PC-9 (cell line): Measurements from ENCODE around the gene FCHO2. TPM values are rescaled to one million over a fixed set of nuclear protein-coding genes. Genes with fewer than 3 reads are reported as not detected.

ENCODE experiments used
- BruUV-seq: library from RNA; stranded (reverse); fragments of 400-500 nt; replicated peaks from 2 replicates; lab custom pipeline; 2021; lab: Mats Ljungman, UMichigan
- CTCF ChIA-PET: fragments of 300-600 bp; sonication (Branson Sonifier 250); formaldehyde crosslinking; loops from one replicate; lab custom pipeline; 2022; ENCODE audit warnings: antibody characterized with exemption; lab: Charles Lee
- POLR2A ChIA-PET: fragments of 300-600 bp; sonication (Branson Sonifier 250); formaldehyde crosslinking; loops from one replicate; lab custom pipeline; 2022; ENCODE audit warnings: antibody characterized with exemption; ENCODE audit not compliant: unreplicated experiment; lab: Charles Lee
- DNase-seq, 2 experiments: peaks; one replicate each; pipeline versions ENCODE4 v3.0.0 to v3.0.0-alpha.2; 2015 to 2022; ENCODE audit warnings: mixed read lengths in 1 of 2
- H2AFZ ChIP-seq: fragments of 200-600 bp; sonication (generic); 2 replicates; pipeline ENCODE4 v1.8.1; 2017; ENCODE audit warnings: antibody characterized with exemption
- H3F3A ChIP-seq: fragments of 200-600 bp; sonication (generic); 2 replicates; pipeline ENCODE4 v1.8.1; 2017; ENCODE audit warnings: antibody characterized with exemption, mild to moderate bottlenecking, low read depth; ENCODE audit not compliant: insufficient read depth
- H3K27ac ChIP-seq: fragments of 200-600 bp; sonication (generic); 2 replicates; pipeline ENCODE4 v1.6.1; 2016; ENCODE audit warnings: mixed run types
- H3K27me3 ChIP-seq: fragments of 200-600 bp; sonication (generic); 2 replicates; pipeline ENCODE4 v1.6.1; 2016; ENCODE audit warnings: low read depth, mixed run types; ENCODE audit not compliant: insufficient read depth
- H3K36me3 ChIP-seq: fragments of 200-600 bp; sonication (generic); 2 replicates; pipeline ENCODE4 v1.6.1; 2016; ENCODE audit warnings: low read depth, mixed run types
- H3K4me1 ChIP-seq: fragments of 200-600 bp; sonication (generic); replicated peaks from 2 replicates; pipeline ENCODE4 v1.6.1; 2016; ENCODE audit warnings: mixed run types; ENCODE audit not compliant: insufficient read depth
- H3K4me2 ChIP-seq: fragments of 200-600 bp; sonication (generic); 2 replicates; pipeline ENCODE4 v1.6.1; 2017; ENCODE audit warnings: mixed run types
- H3K4me3 ChIP-seq: fragments of 200-600 bp; sonication (generic); 2 replicates; pipeline ENCODE4 v1.6.1; 2016; ENCODE audit warnings: mixed run types
- H3K79me2 ChIP-seq: fragments of 200-600 bp; sonication (generic); 2 replicates; pipeline ENCODE4 v1.6.1; 2017; ENCODE audit warnings: low read depth, mixed run types
- H3K9me2 ChIP-seq: fragments of 200-600 bp; sonication (generic); 2 replicates; pipeline ENCODE4 v1.8.1; 2017; ENCODE audit warnings: mild to moderate bottlenecking; ENCODE audit not compliant: insufficient read depth
- H3K9me3 ChIP-seq: fragments of 200-600 bp; sonication (generic); 2 replicates; pipeline ENCODE4 v1.8.1; 2016; ENCODE audit warnings: low read depth; ENCODE audit not compliant: insufficient read depth
- H4K20me1 ChIP-seq: fragments of 200-600 bp; sonication (generic); 2 replicates; pipeline ENCODE4 v1.8.1; 2017; ENCODE audit not compliant: insufficient read depth
- CTCF ChIP-seq: fragments of 200-600 bp; sonication (generic); conservative IDR thresholded peaks from 2 replicates; pipeline ENCODE4 v1.6.1; 2017; ENCODE audit warnings: mixed run types, antibody characterized with exemption, mild to moderate bottlenecking, moderate library complexity
- EZH2 ChIP-seq: fragments of 200-600 bp; sonication (generic); IDR thresholded peaks from 2 replicates; pipeline ENCODE4 v1.8.0; 2017; ENCODE audit warnings: antibody characterized with exemption, low read depth
- intact Hi-C: fragments of 100-400 bp; cut with micrococcal nuclease; formaldehyde crosslinking; loops from one replicate; pipeline ENCODE4 v1.10.0; 2022; ENCODE audit not compliant: unreplicated experiment
- total RNA-seq: library from RNA; stranded (reverse); gene quantifications from 2 replicates; pipeline ENCODE4 v1.2.3, GENCODE V29; 2021

The FCHO2 gene
- total RNA-seq, 1 experiment from 2014 or later = 26.1 TPM

- no peak for DNase-seq
- Histone ChIP-seq H3F3A (peaks cover 9% of the 10 kb centered on the region), H3K9me3 (peaks cover 4% of the 10 kb centered on the region), H3K9me2 (no peaks in the 10 kb centered on the region), H3K4me1 (peaks cover 14% of the 10 kb centered on the region), H2AFZ (no peak overlapping the region), H3K36me3 (no peaks in the 10 kb centered on the region), H3K79me2 (no peaks in the 10 kb centered on the region), H3K27me3 (no peaks in the 10 kb centered on the region), H3K27ac (no peak overlapping the region), H3K4me2 (no peak overlapping the region), H3K4me3 (no peak overlapping the region), H4K20me1 (no peaks in the 10 kb centered on the region)
- no TSS peak for BruUV-seq
- TF ChIP-seq EZH2 (no peak), CTCF (no peak)
- intact Hi-C loops = no loop called here
- ChIA-PET CTCF (no interaction called here), POLR2A (no interaction called here)
Observed at GRCh38 chr5:73111536-73111935, 155.7 kb downstream of the FCHO2 start.

- intact Hi-C loops = no loop called here
- Histone ChIP-seq H2AFZ (no peak overlapping the region), H3K36me3 (no peaks in the 10 kb centered on the region), H3K27ac (no peak overlapping the region), H3K9me2 (no peaks in the 10 kb centered on the region), H3K4me3 (no peak overlapping the region), H3K4me2 (no peak overlapping the region), H3K9me3 (no peaks in the 10 kb centered on the region; the same call in 1 of the 2 replicates), H3K4me1 (peaks cover 14% of the 10 kb centered on the region), H3K79me2 (no peaks in the 10 kb centered on the region), H3F3A (peaks cover 9% of the 10 kb centered on the region), H4K20me1 (no peaks in the 10 kb centered on the region), H3K27me3 (no peaks in the 10 kb centered on the region)
- no TSS peak for BruUV-seq
- CTCF ChIA-PET = no interaction called here
- no peak for DNase-seq
- TF ChIP-seq EZH2 (no peak), CTCF (no peak)
- POLR2A ChIA-PET = no interaction called here
Observed at GRCh38 chr5:73112359-73112758, 156.5 kb downstream of the FCHO2 start.

- Histone ChIP-seq H3K36me3 (no peaks in the 10 kb centered on the region), H3K4me2 (no peak overlapping the region), H2AFZ (no peak overlapping the region), H3K27ac (no peak overlapping the region), H3K9me3 (no peaks in the 10 kb centered on the region; the same call in 1 of the 2 replicates), H4K20me1 (no peaks in the 10 kb centered on the region), H3K9me2 (no peaks in the 10 kb centered on the region), H3K27me3 (no peaks in the 10 kb centered on the region), H3K79me2 (no peaks in the 10 kb centered on the region), H3K4me1 (peaks cover 19% of the 10 kb centered on the region), H3F3A (peaks cover 19% of the 10 kb centered on the region), H3K4me3 (no peak overlapping the region)
- BruUV-seq = no TSS peak
- TF ChIP-seq EZH2 (no peak), CTCF (no peak)
- ChIA-PET CTCF (no interaction called here), POLR2A (interaction anchor here (0.6 kb wide), 2 partner anchors 9 to 24 kb away, joined by 3 read pairs; no protein-coding TSS in a partner anchor)
- intact Hi-C loops = no loop called here
- DNase-seq = no peak
Observed at GRCh38 chr5:73114044-73114688, 158.3 kb downstream of the FCHO2 start.
